Measurements from ENCODE around the gene SCD5. TPM values are rescaled to one million over a fixed set of nuclear protein-coding genes. Genes with fewer than 3 reads are reported as not detected.

SCD5 gene
- polyA plus RNA-seq, result 212 and 226 TPM in 2 replicates
- 222 and 246 TPM in 2 replicates for polyA minus RNA-seq

DNA sequence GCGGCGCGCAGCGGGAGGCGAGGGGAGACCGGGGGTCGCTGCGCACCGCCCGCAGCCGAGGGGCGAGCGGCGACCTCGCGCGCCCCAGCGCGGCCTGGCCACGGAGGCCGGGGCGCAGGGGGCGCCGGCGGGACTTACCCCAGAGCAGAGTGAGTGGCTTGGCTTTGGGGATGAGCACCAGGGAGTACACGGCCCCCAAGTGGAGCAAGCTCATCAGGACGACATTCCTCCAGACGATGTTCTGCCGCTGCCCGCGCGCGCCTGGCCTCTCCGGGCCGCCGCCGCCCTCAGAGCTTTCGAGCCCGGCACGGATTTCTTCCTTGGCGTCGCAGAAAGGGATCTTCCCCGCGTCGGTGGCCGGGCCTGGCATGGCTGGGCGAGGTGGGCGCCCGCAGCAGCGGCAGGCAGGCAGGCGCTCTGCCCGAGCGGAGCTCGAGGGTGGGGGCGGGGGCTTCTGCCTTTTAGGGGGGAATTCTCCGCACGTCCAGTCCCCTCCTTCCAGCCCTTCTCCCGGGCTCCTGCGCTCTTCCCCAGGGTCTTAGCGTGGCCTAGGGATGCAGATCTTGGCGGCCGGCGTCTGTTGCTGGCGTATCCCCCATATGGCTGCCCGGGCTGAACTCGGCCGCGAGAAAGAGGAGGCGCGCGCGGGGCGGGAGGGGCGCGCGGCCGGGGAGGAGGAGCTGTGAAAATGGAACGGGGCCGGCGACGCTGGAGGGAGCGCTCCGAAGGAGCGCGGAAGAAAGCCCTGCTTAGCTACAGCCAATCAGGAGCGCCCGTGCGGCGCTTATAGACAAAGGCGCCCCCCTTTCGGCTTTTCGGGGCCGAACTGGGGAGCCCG is at the start of gene SCD5:
SCD5 (minus strand) TSS at position 629 of the 838 bp plus-strand sequence; CDS start at position 370, 259 bp downstream.
- H2AFZ ChIP-seq (ENCODE audit: low read depth, low read length), result peak within 1 kb of the TSS; percentile 76
- H3K27me3 ChIP-seq (ENCODE audit: insufficient read depth, low read depth, low read length), result no peaks in the 10 kb centered on the region
- H3K79me2 ChIP-seq (replicated peaks; ENCODE audit: insufficient read depth, low read length), result peaks cover 30% of the 10 kb centered on the region
- TF ChIP-seq EZH2 (IDR thresholded peaks at IDR 0.05; ENCODE audit: borderline replicate concordance, insufficient read depth, low read length, poor library complexity, severe bottlenecking) (no peak), RAD21 (conservative IDR thresholded peaks at IDR 0.05) (peak; percentile 39), TAF1 (IDR thresholded peaks at IDR 0.05; ENCODE audit: low read depth) (no peak), MXI1 (conservative IDR thresholded peaks at IDR 0.05; ENCODE audit: poor library complexity, severe bottlenecking) (peak; percentile 59), EP300 (conservative IDR thresholded peaks at IDR 0.05; ENCODE audit: poor library complexity, severe bottlenecking) (no peak), POLR2AphosphoS5 (IDR thresholded peaks at IDR 0.05) (peak; percentile 62)
- TF ChIP-seq, protein P1, sequence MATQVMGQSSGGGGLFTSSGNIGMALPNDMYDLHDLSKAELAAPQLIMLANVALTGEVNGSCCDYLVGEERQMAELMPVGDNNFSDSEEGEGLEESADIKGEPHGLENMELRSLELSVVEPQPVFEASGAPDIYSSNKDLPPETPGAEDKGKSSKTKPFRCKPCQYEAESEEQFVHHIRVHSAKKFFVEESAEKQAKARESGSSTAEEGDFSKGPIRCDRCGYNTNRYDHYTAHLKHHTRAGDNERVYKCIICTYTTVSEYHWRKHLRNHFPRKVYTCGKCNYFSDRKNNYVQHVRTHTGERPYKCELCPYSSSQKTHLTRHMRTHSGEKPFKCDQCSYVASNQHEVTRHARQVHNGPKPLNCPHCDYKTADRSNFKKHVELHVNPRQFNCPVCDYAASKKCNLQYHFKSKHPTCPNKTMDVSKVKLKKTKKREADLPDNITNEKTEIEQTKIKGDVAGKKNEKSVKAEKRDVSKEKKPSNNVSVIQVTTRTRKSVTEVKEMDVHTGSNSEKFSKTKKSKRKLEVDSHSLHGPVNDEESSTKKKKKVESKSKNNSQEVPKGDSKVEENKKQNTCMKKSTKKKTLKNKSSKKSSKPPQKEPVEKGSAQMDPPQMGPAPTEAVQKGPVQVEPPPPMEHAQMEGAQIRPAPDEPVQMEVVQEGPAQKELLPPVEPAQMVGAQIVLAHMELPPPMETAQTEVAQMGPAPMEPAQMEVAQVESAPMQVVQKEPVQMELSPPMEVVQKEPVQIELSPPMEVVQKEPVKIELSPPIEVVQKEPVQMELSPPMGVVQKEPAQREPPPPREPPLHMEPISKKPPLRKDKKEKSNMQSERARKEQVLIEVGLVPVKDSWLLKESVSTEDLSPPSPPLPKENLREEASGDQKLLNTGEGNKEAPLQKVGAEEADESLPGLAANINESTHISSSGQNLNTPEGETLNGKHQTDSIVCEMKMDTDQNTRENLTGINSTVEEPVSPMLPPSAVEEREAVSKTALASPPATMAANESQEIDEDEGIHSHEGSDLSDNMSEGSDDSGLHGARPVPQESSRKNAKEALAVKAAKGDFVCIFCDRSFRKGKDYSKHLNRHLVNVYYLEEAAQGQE (IDR thresholded peaks at IDR 0.05; ENCODE audit: borderline replicate concordance), result peak; percentile 65
- H3K9me3 ChIP-seq (ENCODE audit: low read length), result no peaks in the 10 kb centered on the region
- H3K4me2 ChIP-seq (ENCODE audit: low read length), result peak within 1 kb of the TSS; percentile 99
- H3K27ac ChIP-seq (ENCODE audit: low read length), result peak within 1 kb of the TSS; percentile 69
- peak within 1 kb of the TSS; percentile 99 for H3K4me3 ChIP-seq (ENCODE audit: low read length)
- H4K20me1 ChIP-seq (ENCODE audit: insufficient read depth), result no peaks in the 10 kb centered on the region
- no peaks in the 10 kb centered on the region for H3K36me3 ChIP-seq (ENCODE audit: insufficient read depth, low read length)
- H3K9me2 ChIP-seq (ENCODE audit: insufficient read depth, low read length), result no peaks in the 10 kb centered on the region
- H3F3A ChIP-seq (ENCODE audit: insufficient read depth, low read length, poor library complexity, severe bottlenecking), result no peaks in the 10 kb centered on the region
- H3K9ac ChIP-seq (ENCODE audit: low read length), result peak within 1 kb of the TSS; percentile 84

- no peaks in the 10 kb centered on the region for H3K9me3 ChIP-seq (ENCODE audit: low read length)
- H3K36me3 ChIP-seq (ENCODE audit: insufficient read depth, low read length), result no peaks in the 10 kb centered on the region
- no peak overlapping the region for H3K9ac ChIP-seq (ENCODE audit: low read length)
- no peaks in the 10 kb centered on the region for H4K20me1 ChIP-seq (ENCODE audit: insufficient read depth)
- H3K4me2 ChIP-seq (ENCODE audit: low read length), result no peak overlapping the region
- no peaks in the 10 kb centered on the region for H3F3A ChIP-seq (ENCODE audit: insufficient read depth, low read length, poor library complexity, severe bottlenecking)
- no peaks in the 10 kb centered on the region for H3K9me2 ChIP-seq (ENCODE audit: insufficient read depth, low read length)
- H3K4me3 ChIP-seq (ENCODE audit: low read length), result no peak overlapping the region
- TF ChIP-seq TAF1 (IDR thresholded peaks at IDR 0.05; ENCODE audit: low read depth) (no peak), SMC3 (conservative IDR thresholded peaks at IDR 0.05; ENCODE audit: poor library complexity) (peak; percentile 15), CTCF (IDR thresholded peaks at IDR 0.05; ENCODE audit: poor library complexity, severe bottlenecking) (peak; percentile 10)
- no peaks in the 10 kb centered on the region for H3K27me3 ChIP-seq (ENCODE audit: insufficient read depth, low read depth, low read length)
- H3K27ac ChIP-seq (ENCODE audit: low read length), result no peak overlapping the region
- H2AFZ ChIP-seq (ENCODE audit: low read depth, low read length), result no peak overlapping the region
- no peaks in the 10 kb centered on the region for H3K79me2 ChIP-seq (replicated peaks; ENCODE audit: insufficient read depth, low read length)
These were observed 44.0 kb upstream of the SCD5 start for GRCh38 chr4:82842593-82842992.

Measured in neural cell (in vitro differentiated cells).